Erythroblast (primary cell): Measurements from ENCODE around the gene MRFAP1L1.
A peak's percentile ranks its signal among the peaks of the same experiment; 100 is the strongest.

Experiments
- DNase-seq, 2 experiments: peaks; one replicate each; lab custom pipeline; 2025; lab: John Stamatoyannopoulos, UW
- GATA1 ChIP-seq: IDR thresholded peaks from 2 replicates; pipeline ENCODE4 v1.6.1; 2011; ENCODE audit warnings: low read depth, mild to moderate bottlenecking, control low read depth, low read length, moderate library complexity
- POLR2A ChIP-seq: IDR thresholded peaks from 2 replicates; pipeline ENCODE4 v1.6.1; 2011; ENCODE audit warnings: mild to moderate bottlenecking, low read length

The MRFAP1L1 gene

GRCh38 chr4:6663596-6664393 lies 45.9 kb downstream of the MRFAP1L1 start:
- no peak for DNase-seq
- no peak for TF ChIP-seq POLR2A
- TF ChIP-seq GATA1, result no peak

DNA sequence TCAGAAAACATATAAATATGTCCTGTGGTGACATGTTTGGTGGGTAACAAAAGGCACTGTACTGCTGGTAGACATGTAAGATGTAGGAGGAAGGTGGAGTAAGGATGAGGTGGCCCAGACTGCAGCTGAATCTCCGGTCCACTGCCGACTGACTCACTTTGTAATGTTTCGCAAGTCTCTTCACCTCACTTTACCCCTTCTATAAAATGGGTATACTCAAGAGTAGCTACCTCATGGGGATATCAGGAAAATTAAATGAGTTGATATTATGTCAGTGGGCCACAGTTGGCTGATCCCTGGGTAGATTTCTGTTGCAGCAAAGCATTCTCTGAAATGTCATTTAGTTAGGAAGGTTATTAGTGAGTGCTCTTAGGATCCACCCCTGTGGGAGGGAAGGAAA lies 47.1 kb downstream of the MRFAP1L1 start:
- TF ChIP-seq GATA1, result no peak
- TF ChIP-seq POLR2A, result no peak
- DNase-seq, result no peak

DNA sequence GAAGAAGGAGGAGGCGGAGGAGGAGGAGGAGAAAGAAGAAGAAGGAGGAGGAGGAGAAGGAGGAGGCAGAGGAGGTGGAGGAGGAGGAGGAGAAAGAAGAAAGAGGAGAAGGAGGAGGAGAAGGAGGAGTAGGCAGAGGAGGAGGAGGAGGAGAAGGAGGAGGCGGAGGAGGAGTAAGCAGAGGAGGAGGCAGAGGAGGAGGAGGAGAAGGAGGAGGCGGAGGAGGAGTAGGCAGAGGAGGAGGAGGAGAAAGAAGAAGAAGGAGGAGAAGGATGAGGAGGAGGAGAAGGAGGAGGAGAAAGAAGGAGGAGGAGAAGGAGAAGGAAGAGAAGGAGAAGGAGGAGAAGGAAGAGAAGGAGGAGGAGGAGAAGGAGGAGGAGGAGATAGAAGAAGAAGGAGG lies 49.2 kb downstream of the MRFAP1L1 start:
- no peak for TF ChIP-seq GATA1
- TF ChIP-seq POLR2A, result no peak
- DNase-seq, result no peak

DNA sequence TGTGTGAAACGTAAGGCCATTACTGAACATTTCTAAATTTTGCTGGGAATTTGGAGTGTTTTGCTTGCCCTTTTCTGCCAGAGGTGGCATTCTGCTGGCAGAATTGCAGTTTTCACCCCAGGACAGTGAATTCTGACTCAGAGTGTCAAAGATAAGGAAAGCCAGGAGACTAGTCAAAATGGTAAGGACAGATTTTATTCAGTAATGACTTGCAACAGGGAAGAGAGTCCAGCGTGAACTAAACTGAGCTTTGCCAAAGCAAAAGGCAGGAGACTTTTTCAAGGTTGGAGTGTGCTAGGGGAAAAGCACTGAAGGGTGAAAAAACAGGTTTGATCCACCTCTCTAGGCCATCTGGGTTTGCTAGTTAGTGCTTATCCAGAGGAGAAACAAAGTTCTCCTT lies 49.8 kb downstream of the MRFAP1L1 start:
- DNase-seq, result no peak
- TF ChIP-seq GATA1 (no peak), POLR2A (no peak)

DNA sequence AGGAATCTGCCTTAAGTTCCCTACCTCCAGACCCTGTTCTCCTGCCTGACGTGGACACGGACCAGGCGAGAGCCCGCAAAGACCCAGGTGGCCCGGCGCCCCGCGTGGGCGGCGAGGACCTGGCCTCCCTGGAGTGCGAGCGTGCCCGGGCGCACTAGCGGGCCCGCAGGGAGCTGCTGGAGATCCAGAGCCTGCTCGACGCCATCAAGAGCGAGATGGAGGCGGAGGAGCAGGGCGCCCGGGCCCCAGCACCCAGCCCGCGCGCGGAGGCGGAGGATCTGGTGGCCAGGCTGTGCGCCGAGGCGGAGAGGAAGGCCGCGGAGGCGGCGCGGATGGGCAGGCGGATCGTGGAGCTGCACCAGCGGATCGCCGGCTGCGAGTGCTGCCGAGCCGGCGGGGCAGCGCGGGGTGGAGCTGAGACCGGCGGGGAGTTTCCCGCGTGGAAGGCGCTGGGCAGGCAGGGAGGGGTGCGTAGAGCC lies 51.0 kb downstream of the MRFAP1L1 start:
- peak; percentile 17 to 26 for DNase-seq
- no peak for TF ChIP-seq POLR2A
- no peak for TF ChIP-seq GATA1

- no peak for TF ChIP-seq GATA1
- no peak for TF ChIP-seq POLR2A
- DNase-seq, result no peak
These were observed 51.5 kb downstream of the MRFAP1L1 start for GRCh38 chr4:6658209-6658595.
